Right atrium auricular region (tissue), 2 donors: ENCODE measurements around the gene CORO2B. TPM values are rescaled to one million over a fixed set of nuclear protein-coding genes. Genes with fewer than 3 reads are reported as not detected.
A peak's percentile ranks its signal among the peaks of the same experiment; 100 is the strongest.

Experiments used
- DNase-seq: peaks from one replicate; pipeline ENCODE4 v3.0.0-alpha.2; 2019; ENCODE audit warnings: low spot score
- H3K27ac ChIP-seq, 2 donors: fragments of 200-600 bp; sonication (generic); 1 replicate in 1 of 2; 2 replicates in 1 of 2; pipeline ENCODE4 v1.5.1; 2016 to 2019
- H3K27me3 ChIP-seq, 2 donors: fragments of 200-600 bp; sonication (generic); one replicate each; pipeline versions ENCODE4 v1.5.1 to v1.6.0; 2017 to 2019
- H3K36me3 ChIP-seq: fragments of 200-600 bp; sonication (generic); one replicate; pipeline ENCODE4 v1.5.1; 2016
- H3K4me1 ChIP-seq, 2 donors: fragments of 200-600 bp; sonication (generic); one replicate each; pipeline versions ENCODE4 v1.5.1 to v1.6.0; 2017 to 2019
- H3K4me3 ChIP-seq, 2 donors: fragments of 200-600 bp; sonication (generic); 1 replicate in 1 of 2; 2 replicates in 1 of 2; pipeline ENCODE4 v1.5.1; 2017 to 2019; ENCODE audit warnings: mild to moderate bottlenecking in 1 of 2, moderate library complexity in 1 of 2
- H3K9me3 ChIP-seq, 2 donors: fragments of 200-600 bp; sonication (generic); one replicate each; pipeline ENCODE4 v1.5.1; 2019
- total RNA-seq, 2 donors: library from RNA; depleted of rRNA; stranded (reverse); fragments of >200 nt; gene quantifications; one replicate each; pipeline ENCODE4 v1.1.0, GENCODE V29; 2016
- TF ChIP-seq, protein P1 (sequence below), 2 donors: fragments of 200-600 bp; sonication (generic); IDR thresholded peaks; one replicate each; pipeline ENCODE4 v1.5.1; 2019; ENCODE audit warnings: antibody characterized with exemption in 2 of 2

CORO2B gene
- total RNA-seq, 2 donors from 2014 or later: 6.0 to 9.7 TPM

DNA sequence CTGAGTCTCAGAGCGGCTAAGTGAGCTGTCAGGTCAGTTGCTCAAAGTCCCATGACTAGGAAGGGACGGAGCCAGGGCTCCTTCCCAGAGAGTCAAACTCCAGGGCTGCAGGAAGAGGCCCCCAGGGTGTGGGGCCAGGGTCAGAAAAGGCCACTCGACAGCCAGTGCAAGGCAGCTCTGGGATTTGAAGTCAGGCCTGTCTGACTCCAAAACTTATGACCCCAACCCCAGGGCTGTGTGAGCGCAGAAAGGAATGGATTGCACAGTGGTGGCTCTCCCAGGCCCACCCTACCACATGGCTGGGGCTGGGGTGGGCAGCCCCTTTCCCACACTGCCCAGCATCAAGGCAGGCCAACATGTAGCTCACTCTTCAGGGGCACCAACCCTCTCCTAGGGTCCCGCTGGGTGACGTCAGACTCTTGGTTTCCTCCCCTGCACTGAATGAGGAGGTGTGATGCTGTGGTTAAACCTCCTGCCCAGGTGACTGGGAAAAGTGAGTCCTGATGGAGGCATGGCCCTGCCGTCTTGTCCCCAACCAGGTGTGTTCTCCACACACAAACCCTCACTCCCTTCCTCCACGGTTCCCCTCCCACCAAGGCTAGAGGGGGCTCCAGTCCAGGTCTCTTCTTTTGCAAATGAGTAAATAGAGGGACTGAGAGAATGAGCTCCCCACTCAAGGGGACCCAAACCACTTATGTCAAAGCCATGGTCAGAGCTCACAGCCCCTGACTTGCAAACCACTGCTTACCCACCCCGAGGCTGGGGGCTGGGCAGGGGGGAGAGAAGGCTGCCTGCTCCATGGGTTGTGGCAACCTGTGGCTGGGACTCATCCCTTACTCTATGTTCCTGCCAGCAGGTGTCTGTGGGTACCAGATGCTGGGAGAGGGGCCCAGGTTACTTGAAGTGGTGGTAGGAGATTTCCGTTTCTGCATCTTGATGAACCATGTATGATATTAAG is 23.8 kb upstream of the CORO2B start:
- Histone ChIP-seq H3K4me3 (no peak overlapping the region), H3K27ac (no peak overlapping the region), H3K4me1 (peaks cover 0 to 30% of the 10 kb centered on the region in 2 donors), H3K36me3 (no peaks in the 10 kb centered on the region), H3K9me3 (no peaks in the 10 kb centered on the region), H3K27me3 (no peaks in the 10 kb centered on the region)
- TF ChIP-seq, protein P1, sequence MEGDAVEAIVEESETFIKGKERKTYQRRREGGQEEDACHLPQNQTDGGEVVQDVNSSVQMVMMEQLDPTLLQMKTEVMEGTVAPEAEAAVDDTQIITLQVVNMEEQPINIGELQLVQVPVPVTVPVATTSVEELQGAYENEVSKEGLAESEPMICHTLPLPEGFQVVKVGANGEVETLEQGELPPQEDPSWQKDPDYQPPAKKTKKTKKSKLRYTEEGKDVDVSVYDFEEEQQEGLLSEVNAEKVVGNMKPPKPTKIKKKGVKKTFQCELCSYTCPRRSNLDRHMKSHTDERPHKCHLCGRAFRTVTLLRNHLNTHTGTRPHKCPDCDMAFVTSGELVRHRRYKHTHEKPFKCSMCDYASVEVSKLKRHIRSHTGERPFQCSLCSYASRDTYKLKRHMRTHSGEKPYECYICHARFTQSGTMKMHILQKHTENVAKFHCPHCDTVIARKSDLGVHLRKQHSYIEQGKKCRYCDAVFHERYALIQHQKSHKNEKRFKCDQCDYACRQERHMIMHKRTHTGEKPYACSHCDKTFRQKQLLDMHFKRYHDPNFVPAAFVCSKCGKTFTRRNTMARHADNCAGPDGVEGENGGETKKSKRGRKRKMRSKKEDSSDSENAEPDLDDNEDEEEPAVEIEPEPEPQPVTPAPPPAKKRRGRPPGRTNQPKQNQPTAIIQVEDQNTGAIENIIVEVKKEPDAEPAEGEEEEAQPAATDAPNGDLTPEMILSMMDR (IDR thresholded peaks at IDR 0.05): no peak
- peak; percentile 28 for DNase-seq

DNA sequence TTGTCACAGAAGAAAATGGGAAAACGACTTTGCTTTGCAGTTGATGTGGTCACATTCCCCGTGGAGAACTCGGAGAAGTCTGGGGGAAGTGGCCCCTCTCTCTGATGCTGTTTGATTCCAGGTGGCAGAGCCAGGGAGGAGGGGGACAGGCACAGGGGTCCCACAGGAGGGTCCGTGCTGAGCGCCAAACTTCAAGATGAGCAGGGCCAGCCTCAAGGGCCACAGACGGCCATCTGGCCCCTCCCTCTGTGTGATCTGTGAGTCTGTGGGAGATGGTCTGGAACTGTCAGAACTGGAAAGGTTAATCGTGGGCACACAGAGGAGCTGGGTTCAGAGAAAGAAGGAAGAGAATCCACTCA is 23.1 kb upstream of the CORO2B start:
- DNase-seq: peak; percentile 44
- TF ChIP-seq, protein P1 (IDR thresholded peaks at IDR 0.05): no peak
- peaks cover 0 to 26% of the 10 kb centered on the region in 2 donors for H3K4me1 ChIP-seq
- no peak overlapping the region for H3K4me3 ChIP-seq
- no peaks in the 10 kb centered on the region for H3K9me3 ChIP-seq
- H3K27ac ChIP-seq: no peak overlapping the region
- H3K36me3 ChIP-seq: no peaks in the 10 kb centered on the region
- no peaks in the 10 kb centered on the region for H3K27me3 ChIP-seq

DNA sequence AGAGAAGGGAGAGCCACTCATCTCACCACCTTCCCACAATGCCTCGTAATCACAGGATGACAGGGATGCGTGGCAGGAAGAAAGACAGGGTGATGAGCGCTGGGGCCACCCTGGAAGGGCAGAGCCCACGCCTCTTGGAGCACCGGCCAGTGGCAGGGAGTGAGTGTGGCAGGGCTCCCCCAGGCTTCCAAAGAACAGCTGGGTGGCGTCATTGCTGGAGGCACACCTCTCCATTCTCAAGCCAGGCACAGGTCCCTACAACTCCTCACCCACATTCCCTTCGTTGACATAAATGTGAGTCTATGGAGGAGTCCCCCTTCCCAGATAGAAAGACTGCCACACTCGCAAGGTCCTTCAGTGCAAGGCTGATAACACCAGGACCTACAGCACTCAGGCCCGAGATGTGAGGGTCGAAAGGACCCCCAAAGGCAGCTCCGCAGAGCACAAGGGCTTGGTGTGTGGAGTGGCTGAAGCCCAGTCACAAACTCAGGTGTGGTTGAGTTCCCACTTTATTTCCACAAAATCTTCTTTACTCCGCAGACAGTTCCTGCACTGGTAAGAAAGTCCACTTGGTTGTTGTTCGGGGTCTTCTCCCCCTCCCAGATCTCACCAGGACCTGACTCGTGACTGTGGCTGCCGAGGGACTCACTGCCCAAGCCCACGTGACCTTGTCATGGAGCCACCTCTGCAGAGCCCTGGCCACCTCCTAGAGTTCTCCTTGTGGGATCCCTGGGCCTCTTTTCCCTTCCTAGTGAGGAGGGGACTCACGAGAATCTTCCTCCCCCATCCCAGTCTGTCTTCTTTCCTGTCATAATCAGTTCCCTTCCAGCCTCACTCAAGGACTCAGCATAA is 22.4 kb upstream of the CORO2B start:
- Histone ChIP-seq H3K36me3 (no peaks in the 10 kb centered on the region), H3K27ac (no peak overlapping the region), H3K27me3 (no peaks in the 10 kb centered on the region), H3K4me1 (peaks cover 0 to 26% of the 10 kb centered on the region in 2 donors), H3K9me3 (no peaks in the 10 kb centered on the region), H3K4me3 (no peak overlapping the region)
- DNase-seq: no peak
- TF ChIP-seq, protein P1 (IDR thresholded peaks at IDR 0.05): no peak

DNA sequence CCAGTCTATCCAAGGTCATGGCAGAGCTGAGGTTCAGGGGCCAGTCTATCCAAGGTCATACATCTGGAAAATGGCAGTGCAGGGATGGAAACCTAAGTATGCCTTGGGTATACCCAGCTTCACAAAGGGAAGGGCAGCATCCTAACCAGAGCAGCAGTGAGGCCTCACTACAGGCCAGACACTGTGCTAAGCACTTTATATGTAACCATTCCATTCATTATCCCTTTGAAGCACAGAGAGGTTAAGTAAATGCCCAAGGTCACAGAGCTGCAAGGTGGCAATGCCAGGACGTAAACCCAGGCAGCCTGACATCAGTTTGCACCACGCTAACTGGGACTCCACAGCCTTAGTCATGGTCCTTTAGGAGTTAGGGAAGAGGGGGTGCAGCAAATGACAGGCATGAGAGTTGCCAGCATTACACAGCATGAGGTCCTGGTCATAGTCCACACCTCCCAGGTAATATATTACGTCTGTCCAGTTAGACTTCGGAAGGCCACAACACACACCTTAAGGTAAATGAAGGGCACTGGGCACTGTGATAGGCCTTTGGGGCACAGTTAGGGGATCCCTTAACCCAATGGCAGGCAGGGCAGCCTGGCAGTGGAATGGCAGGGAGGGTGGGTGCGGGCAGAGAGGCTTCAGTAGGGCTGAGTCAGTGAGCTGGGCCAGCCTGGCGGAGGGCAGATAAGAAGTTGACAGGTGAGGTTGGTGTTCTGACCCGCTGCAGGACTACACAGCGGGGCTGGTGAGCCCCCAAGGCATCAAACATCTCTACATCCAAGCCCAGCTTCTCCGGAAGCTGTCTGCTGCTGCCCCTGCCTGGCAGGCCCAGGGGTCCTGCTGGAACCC is 21.1 kb upstream of the CORO2B start:
- no peak overlapping the region for H3K27ac ChIP-seq
- H3K36me3 ChIP-seq: no peaks in the 10 kb centered on the region
- H3K4me3 ChIP-seq: no peak overlapping the region
- peaks cover 0 to 22% of the 10 kb centered on the region in 2 donors for H3K4me1 ChIP-seq
- TF ChIP-seq, protein P1 (IDR thresholded peaks at IDR 0.05): no peak
- no peaks in the 10 kb centered on the region for H3K27me3 ChIP-seq
- H3K9me3 ChIP-seq: no peaks in the 10 kb centered on the region
- DNase-seq: no peak
